GM23338 (cell line): Measurements from ENCODE around the gene CTTNBP2. TPM values are rescaled to one million over a fixed set of nuclear protein-coding genes. Genes with fewer than 3 reads are reported as not detected.

Experiments
- ATAC-seq: fragments of 200-7000 bp; cut with Tn5 transposase; 3 replicates; pipeline ENCODE4 v1.9.1; 2020
- DNase-seq: peaks from one replicate; pipeline ENCODE4 v3.0.0-alpha.2; 2015; ENCODE audit warnings: low spot score
- H2AFZ ChIP-seq: fragments of 200-600 bp; sonication (generic); 2 replicates; pipeline ENCODE4 v1.8.0; 2016; ENCODE audit warnings: antibody characterized with exemption, mild to moderate bottlenecking, moderate library complexity
- H3F3A ChIP-seq: fragments of 200-600 bp; sonication (generic); replicated peaks from 2 replicates; pipeline ENCODE4 v1.8.0; 2017; ENCODE audit warnings: antibody characterized with exemption, mixed run types, low read depth
- H3K27ac ChIP-seq: fragments of 200-600 bp; sonication (generic); 2 replicates; pipeline ENCODE4 v1.6.1; 2016; ENCODE audit warnings: low read depth
- H3K27me3 ChIP-seq: fragments of 200-600 bp; sonication (generic); 2 replicates; pipeline ENCODE4 v1.8.0; 2016; ENCODE audit warnings: mild to moderate bottlenecking, mixed run types, moderate library complexity; ENCODE audit not compliant: insufficient read depth
- H3K36me3 ChIP-seq: fragments of 200-600 bp; sonication (generic); 2 replicates; pipeline ENCODE4 v1.8.0; 2016; ENCODE audit warnings: mild to moderate bottlenecking; ENCODE audit not compliant: insufficient read depth
- H3K4me1 ChIP-seq: fragments of 200-600 bp; sonication (generic); 2 replicates; pipeline ENCODE4 v1.8.0; 2016; ENCODE audit warnings: mild to moderate bottlenecking, moderate library complexity; ENCODE audit not compliant: insufficient read depth
- H3K4me2 ChIP-seq: fragments of 200-600 bp; sonication (generic); 2 replicates; pipeline ENCODE4 v1.7.1; 2017; ENCODE audit warnings: mixed run types
- H3K4me3 ChIP-seq: fragments of 200-600 bp; sonication (generic); 2 replicates; pipeline ENCODE4 v1.6.1; 2016; ENCODE audit warnings: mixed run types
- H3K79me2 ChIP-seq: fragments of 200-600 bp; sonication (generic); replicated peaks from 2 replicates; pipeline ENCODE4 v1.8.0; 2017; ENCODE audit warnings: mild to moderate bottlenecking; ENCODE audit not compliant: insufficient read depth
- H3K9me2 ChIP-seq: fragments of 200-600 bp; sonication (generic); 2 replicates; pipeline ENCODE4 v1.8.0; 2017; ENCODE audit not compliant: insufficient read depth
- H4K20me1 ChIP-seq: fragments of 200-600 bp; sonication (generic); replicated peaks from 2 replicates; pipeline ENCODE4 v1.8.0; 2017; ENCODE audit warnings: mild to moderate bottlenecking; ENCODE audit not compliant: insufficient read depth
- H3K27ac Mint-ChIP-seq: 2 replicates; pipeline ENCODE4 v1.8.0; 2020; ENCODE audit warnings: inconsistent platforms, mild to moderate bottlenecking, moderate library complexity, mixed read lengths
- H3K27me3 Mint-ChIP-seq: 3 replicates; pipeline ENCODE4 v1.8.0; 2022; ENCODE audit warnings: low read depth, mild to moderate bottlenecking, moderate library complexity, mixed read lengths, inconsistent platforms; ENCODE audit not compliant: insufficient read depth, poor library complexity
- H3K36me3 Mint-ChIP-seq: 3 replicates; pipeline ENCODE4 v1.8.0; 2021; ENCODE audit warnings: low read depth, mild to moderate bottlenecking, inconsistent platforms, moderate library complexity, mixed read lengths
- H3K4me1 Mint-ChIP-seq: 3 replicates; pipeline ENCODE4 v1.8.0; 2020; ENCODE audit warnings: mild to moderate bottlenecking, inconsistent platforms, mixed read lengths
- H3K4me3 Mint-ChIP-seq: 3 replicates; pipeline ENCODE4 v1.8.0; 2021; ENCODE audit warnings: moderate library complexity, mild to moderate bottlenecking, inconsistent platforms, mixed read lengths
- H3K9me3 Mint-ChIP-seq: 3 replicates; pipeline ENCODE4 v1.8.0; 2020; ENCODE audit warnings: moderate library complexity, mild to moderate bottlenecking, inconsistent platforms, mixed read lengths
- CREB1 ChIP-seq: fragments of 250-450 bp; sonication (Bioruptor Pico); IDR thresholded peaks from 2 replicates; pipeline ENCODE4 v1.5.0; 2020; ENCODE audit warnings: low read depth, mild to moderate bottlenecking, moderate library complexity
- EZH2 ChIP-seq: fragments of 200-600 bp; sonication (generic); IDR thresholded peaks from one replicate; pipeline ENCODE4 v1.8.0; 2017; ENCODE audit warnings: antibody characterized with exemption, mild to moderate bottlenecking, low read depth; ENCODE audit not compliant: unreplicated experiment
- ZNF114 ChIP-seq: fragments of 250-450 bp; sonication (Bioruptor Pico); IDR thresholded peaks from 2 replicates; pipeline ENCODE4 v1.5.0; 2020; ENCODE audit warnings: mild to moderate bottlenecking, moderate library complexity
- polyA plus RNA-seq: library from polyadenylated mRNA; unstranded; fragments of >200 nt; fragmentation: Nextera tagmentation; extraction: Ambion mirVana; gene quantifications from 2 replicates; pipeline ENCODE4 v1.2.1, GENCODE V29; 2016
- total RNA-seq: library from RNA; depleted of rRNA; stranded (reverse); fragments of >200 nt; shearing (Covaris generic); gene quantifications from 2 replicates; pipeline ENCODE4 v1.2.3, GENCODE V29; 2014
- TF ChIP-seq, protein P1 (sequence below), 2 experiments: fragments of 200-600 bp in 1 of 2; sonication (generic) in 1 of 2; conservative IDR thresholded peaks; 2 replicates each; pipeline versions ENCODE4 v1.5.1 to v1.6.1; 2016 to 2017; ENCODE audit warnings: antibody characterized with exemption in 2 of 2, low read depth in 2 of 2, mild to moderate bottlenecking in 2 of 2, moderate library complexity in 1 of 2
- TF ChIP-seq, protein P2 (sequence below): IDR thresholded peaks from 2 replicates; pipeline ENCODE4 v1.6.1; 2016; ENCODE audit warnings: antibody characterized with exemption

Gene CTTNBP2
- total and polyA plus RNA-seq, 2 experiments from 2014 or later, result 26.8 to 30.7 TPM

DNA sequence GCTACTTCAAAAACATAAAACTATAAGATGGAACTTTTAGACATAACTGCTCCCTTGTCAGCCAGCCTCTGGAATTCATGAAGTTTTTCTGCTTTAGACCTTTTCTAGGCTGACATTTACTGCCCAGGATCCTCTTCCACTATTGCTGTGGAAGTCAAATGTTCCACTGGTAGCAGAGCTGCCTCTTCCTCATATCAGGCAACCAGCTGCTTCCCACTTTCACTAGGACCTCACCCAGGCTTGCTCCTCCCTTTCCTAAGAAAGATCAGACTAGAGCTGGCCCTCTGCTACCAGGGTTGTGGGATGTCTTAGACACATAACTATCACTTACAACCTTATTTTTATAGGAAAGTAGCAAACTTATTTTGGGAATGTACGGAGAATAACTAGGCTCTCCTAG, 121.5 kb downstream of the CTTNBP2 start (continued):
- no peak for TF ChIP-seq EZH2
- TF ChIP-seq, protein P1, sequence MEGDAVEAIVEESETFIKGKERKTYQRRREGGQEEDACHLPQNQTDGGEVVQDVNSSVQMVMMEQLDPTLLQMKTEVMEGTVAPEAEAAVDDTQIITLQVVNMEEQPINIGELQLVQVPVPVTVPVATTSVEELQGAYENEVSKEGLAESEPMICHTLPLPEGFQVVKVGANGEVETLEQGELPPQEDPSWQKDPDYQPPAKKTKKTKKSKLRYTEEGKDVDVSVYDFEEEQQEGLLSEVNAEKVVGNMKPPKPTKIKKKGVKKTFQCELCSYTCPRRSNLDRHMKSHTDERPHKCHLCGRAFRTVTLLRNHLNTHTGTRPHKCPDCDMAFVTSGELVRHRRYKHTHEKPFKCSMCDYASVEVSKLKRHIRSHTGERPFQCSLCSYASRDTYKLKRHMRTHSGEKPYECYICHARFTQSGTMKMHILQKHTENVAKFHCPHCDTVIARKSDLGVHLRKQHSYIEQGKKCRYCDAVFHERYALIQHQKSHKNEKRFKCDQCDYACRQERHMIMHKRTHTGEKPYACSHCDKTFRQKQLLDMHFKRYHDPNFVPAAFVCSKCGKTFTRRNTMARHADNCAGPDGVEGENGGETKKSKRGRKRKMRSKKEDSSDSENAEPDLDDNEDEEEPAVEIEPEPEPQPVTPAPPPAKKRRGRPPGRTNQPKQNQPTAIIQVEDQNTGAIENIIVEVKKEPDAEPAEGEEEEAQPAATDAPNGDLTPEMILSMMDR (conservative IDR thresholded peaks at IDR 0.05; ENCODE audit: low read depth in 2 of 2), result no peak

DNA sequence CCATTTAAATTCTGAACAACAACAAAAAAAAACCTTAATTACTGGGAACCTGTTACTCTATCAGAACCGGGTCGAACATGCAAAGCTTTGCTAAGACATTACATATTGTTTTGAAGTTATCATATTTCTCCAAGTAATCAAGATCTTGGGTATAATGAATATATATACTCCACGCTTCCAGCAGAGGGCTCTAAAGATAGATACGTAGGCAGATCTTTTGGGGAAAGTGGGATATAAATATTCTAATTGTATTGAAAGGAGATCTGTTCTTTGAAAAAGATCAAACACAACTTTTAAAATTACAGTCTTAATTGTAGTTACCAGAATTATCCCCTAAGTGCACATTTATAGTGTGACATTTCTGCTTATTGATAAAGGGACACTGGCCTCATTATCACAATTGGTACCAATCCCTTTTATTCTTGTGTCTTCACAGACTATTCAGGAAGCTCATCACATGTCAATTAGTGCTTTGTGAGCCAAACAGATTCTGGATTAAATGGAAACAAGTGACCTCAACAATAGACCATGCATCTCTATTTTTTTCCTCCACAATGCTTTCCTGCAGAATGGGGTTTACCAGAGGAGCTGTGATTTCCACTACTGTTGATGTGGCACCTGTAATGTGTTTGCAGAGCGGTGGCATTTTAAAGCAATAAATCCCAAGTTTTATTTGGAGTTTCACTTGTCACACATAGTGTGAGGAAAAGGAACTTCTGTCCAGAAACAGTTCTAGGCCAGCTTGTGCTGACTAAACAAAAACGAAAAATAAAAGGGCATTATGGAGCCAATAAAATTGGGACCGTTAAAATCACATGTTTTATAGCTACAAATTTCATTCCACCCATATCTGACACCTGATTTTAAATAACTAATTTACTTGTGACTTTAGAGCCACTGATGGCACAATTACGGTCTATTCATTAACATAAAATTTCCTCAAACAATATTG, 122.4 kb downstream of the CTTNBP2 start:
- H3K36me3 Mint-ChIP-seq, result peaks cover 24% of the 10 kb centered on the region; the same call in 2 of the 3 replicates
- peak; percentile 59 for DNase-seq

More for the DNA sequence above, 122.4 kb downstream of the CTTNBP2 start:
- peaks cover 3% of the 10 kb centered on the region; the same call in 1 of the 2 replicates for H4K20me1 ChIP-seq
- no peaks in the 10 kb centered on the region for H3K4me1 ChIP-seq
- no peak overlapping the region for H3K4me2 ChIP-seq
- no peak overlapping the region for H3K4me3 ChIP-seq
- H3K27me3 ChIP-seq, result no peaks in the 10 kb centered on the region
- H3K9me3 Mint-ChIP-seq, result no peaks in the 10 kb centered on the region
- H3K27ac Mint-ChIP-seq, result no peak overlapping the region
- no peak overlapping the region for H2AFZ ChIP-seq
- no peaks in the 10 kb centered on the region for H3K79me2 ChIP-seq
- peaks cover 3% of the 10 kb centered on the region; the same call in 1 of the 3 replicates for H3K4me1 Mint-ChIP-seq
- peaks cover 4% of the 10 kb centered on the region; the same call in 1 of the 2 replicates for H3K36me3 ChIP-seq
- no peaks in the 10 kb centered on the region for H3K27me3 Mint-ChIP-seq
- no peak overlapping the region for H3K27ac ChIP-seq
- ATAC-seq, result no peak
- no peaks in the 10 kb centered on the region for H3K9me2 ChIP-seq
- H3F3A ChIP-seq, result no peaks in the 10 kb centered on the region
- TF ChIP-seq, protein P2, sequence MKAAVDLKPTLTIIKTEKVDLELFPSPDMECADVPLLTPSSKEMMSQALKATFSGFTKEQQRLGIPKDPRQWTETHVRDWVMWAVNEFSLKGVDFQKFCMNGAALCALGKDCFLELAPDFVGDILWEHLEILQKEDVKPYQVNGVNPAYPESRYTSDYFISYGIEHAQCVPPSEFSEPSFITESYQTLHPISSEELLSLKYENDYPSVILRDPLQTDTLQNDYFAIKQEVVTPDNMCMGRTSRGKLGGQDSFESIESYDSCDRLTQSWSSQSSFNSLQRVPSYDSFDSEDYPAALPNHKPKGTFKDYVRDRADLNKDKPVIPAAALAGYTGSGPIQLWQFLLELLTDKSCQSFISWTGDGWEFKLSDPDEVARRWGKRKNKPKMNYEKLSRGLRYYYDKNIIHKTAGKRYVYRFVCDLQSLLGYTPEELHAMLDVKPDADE, result no peak
- TF ChIP-seq EZH2 (no peak), CREB1 (CRISPR knock-in tag) (no peak), ZNF114 (CRISPR knock-in tag) (no peak)
- TF ChIP-seq, protein P1 (conservative IDR thresholded peaks at IDR 0.05; ENCODE audit: low read depth in 2 of 2), result peak; percentile 50 to 74
- no peak overlapping the region for H3K4me3 Mint-ChIP-seq
